A549 (cell line): ENCODE data around the gene MYO10. TPM values are rescaled to one million over a fixed set of nuclear protein-coding genes. Genes with fewer than 3 reads are reported as not detected.

ENCODE experiments used
- ATAC-seq, 2 experiments: fragments of 200-7000 bp in 1 of 2; fragments of >200 bp in 1 of 2; cut with Nextera tagmentation in 1 of 2; cut with Tn5 transposase in 1 of 2; 3 replicates each; pipeline versions ENCODE4 v1.8.0 to v1.9.1; 2018 to 2020; ENCODE audit warnings: mild to moderate bottlenecking in 1 of 2, moderate library complexity in 1 of 2
- CTCF ChIA-PET: fragments of 300-600 bp; sonication (Branson Sonifier 250); formaldehyde crosslinking; extraction: SDS; loops from one replicate; lab custom pipeline; 2021; ENCODE audit warnings: antibody characterized with exemption, inconsistent platforms; lab: Yijun Ruan, JAX
- POLR2A ChIA-PET: fragments of 350-600 bp; formaldehyde crosslinking; extraction: SDS; loops from one replicate; lab custom pipeline; 2021; ENCODE audit warnings: antibody characterized with exemption, inconsistent platforms; lab: Yijun Ruan, JAX
- DNase-seq, 2 experiments: peaks; one replicate each; pipeline versions ENCODE4 v3.0.0 to v3.0.0-alpha.2; 2011 to 2016; ENCODE audit warnings: low read depth in 1 of 2, low spot score in 1 of 2
- FAIRE-seq: peaks from 2 replicates; lab custom pipeline; 2011; peaks lifted over from hg19 to GRCh38; lab: Jason Lieb, UNC
- H3K27ac ChIP-seq, 2 experiments: fragments of >200 bp; sonication (Bioruptor Twin); formaldehyde crosslinking; 3 replicates each; pipeline ENCODE4 v1.5.1; 2016 to 2017
- H3K4me1 ChIP-seq: fragments of >200 bp; sonication (Bioruptor Twin); formaldehyde crosslinking; 3 replicates; pipeline ENCODE4 v1.6.1; 2016
- H3K4me2 ChIP-seq: fragments of >200 bp; sonication (Bioruptor Twin); formaldehyde crosslinking; 3 replicates; pipeline ENCODE4 v1.6.1; 2016
- H3K4me3 ChIP-seq: fragments of >200 bp; sonication (Bioruptor Twin); formaldehyde crosslinking; 3 replicates; pipeline ENCODE4 v1.5.1; 2016
- H3K9me3 ChIP-seq: fragments of >200 bp; sonication (Bioruptor Twin); formaldehyde crosslinking; 3 replicates; pipeline ENCODE4 v1.6.1; 2016
- BCL3 ChIP-seq: fragments of >200 bp; sonication (Bioruptor Twin); formaldehyde crosslinking; IDR thresholded peaks from 3 replicates; pipeline ENCODE4 v1.6.1; 2016
- CBX2 ChIP-seq: fragments of 200-600 bp; sonication (generic); IDR thresholded peaks from 2 replicates; pipeline ENCODE4 v1.6.1; 2016; ENCODE audit warnings: low read depth, mild to moderate bottlenecking, borderline replicate concordance
- CBX8 ChIP-seq: fragments of 200-600 bp; sonication (generic); IDR thresholded peaks from 2 replicates; pipeline ENCODE4 v1.6.1; 2016
- CEBPB ChIP-seq, 2 experiments: fragments of >200 bp in 1 of 2; sonication (Bioruptor Twin) in 1 of 2; formaldehyde crosslinking in 1 of 2; IDR thresholded peaks; 2 replicates each; pipeline ENCODE4 v1.6.1; 2012 to 2016
- CHD4 ChIP-seq: fragments of 200-600 bp; sonication (generic); IDR thresholded peaks from 2 replicates; pipeline ENCODE4 v1.6.1; 2016; ENCODE audit warnings: antibody characterized with exemption, mild to moderate bottlenecking, borderline replicate concordance
- CTCF ChIP-seq: fragments of >200 bp; sonication (Bioruptor Twin); formaldehyde crosslinking; IDR thresholded peaks from 3 replicates; pipeline ENCODE4 v1.5.1; 2016
- EHMT2 ChIP-seq: fragments of 200-600 bp; sonication (generic); IDR thresholded peaks from 2 replicates; pipeline ENCODE4 v1.6.1; 2016; ENCODE audit warnings: antibody characterized with exemption, low read depth, mild to moderate bottlenecking, moderate library complexity
- EP300 ChIP-seq, 2 experiments: fragments of >200 bp; sonication (Bioruptor Twin); formaldehyde crosslinking; IDR thresholded peaks; 2 replicates in 1 of 2; 3 replicates in 1 of 2; pipeline ENCODE4 v1.6.1; 2016 to 2017
- HDAC2 ChIP-seq: fragments of 200-600 bp; sonication (generic); IDR thresholded peaks from 2 replicates; pipeline ENCODE4 v1.6.1; 2016
- HMGXB4 ChIP-seq: fragments of 250-450 bp; sonication (Bioruptor Pico); IDR thresholded peaks from 2 replicates; pipeline ENCODE4 v1.5.0; 2021; ENCODE audit warnings: mild to moderate bottlenecking, moderate library complexity, borderline replicate concordance
- JUNB ChIP-seq: fragments of >200 bp; sonication (Bioruptor Twin); formaldehyde crosslinking; IDR thresholded peaks from 2 replicates; pipeline ENCODE4 v1.6.1; 2016
- KDM1A ChIP-seq: fragments of 200-600 bp; sonication (generic); IDR thresholded peaks from 2 replicates; pipeline ENCODE4 v1.6.1; 2016; ENCODE audit warnings: low read depth, mild to moderate bottlenecking
- MAFK ChIP-seq: fragments of 450-650 bp; IDR thresholded peaks from 2 replicates; pipeline ENCODE4 v1.6.1; 2014; ENCODE audit not compliant: partially characterized antibody
- MYC ChIP-seq: IDR thresholded peaks from 2 replicates; pipeline ENCODE4 v1.6.1; 2012; ENCODE audit warnings: mild to moderate bottlenecking, inconsistent platforms, low read length, improper control_type of control experiment, borderline replicate concordance
- NPAS2 ChIP-seq: fragments of 250-450 bp; sonication (Bioruptor Pico); IDR thresholded peaks from 2 replicates; pipeline ENCODE4 v1.8.0; 2022; ENCODE audit warnings: mild to moderate bottlenecking, moderate library complexity, borderline replicate concordance
- NR3C1 ChIP-seq: fragments of >200 bp; sonication (Bioruptor Twin); formaldehyde crosslinking; IDR thresholded peaks from 3 replicates; pipeline ENCODE4 v1.6.1; 2017
- POLR2A ChIP-seq: IDR thresholded peaks from 2 replicates; pipeline ENCODE4 v1.6.1; 2012; ENCODE audit warnings: mild to moderate bottlenecking, low read length
- RARB ChIP-seq: fragments of 250-450 bp; sonication (Bioruptor Pico); IDR thresholded peaks from 2 replicates; pipeline ENCODE4 v1.8.0; 2021; ENCODE audit warnings: mild to moderate bottlenecking, moderate library complexity
- RCOR1 ChIP-seq: fragments of 150-350 bp; IDR thresholded peaks from 2 replicates; pipeline ENCODE4 v1.6.1; 2014; ENCODE audit warnings: antibody characterized with exemption, low read length, low read depth
- RNF2 ChIP-seq: fragments of 200-600 bp; sonication (generic); IDR thresholded peaks from 2 replicates; pipeline ENCODE4 v1.6.1; 2016; ENCODE audit warnings: low read depth, mild to moderate bottlenecking, antibody characterized with exemption, moderate library complexity, borderline replicate concordance
- SMC3 ChIP-seq: fragments of >200 bp; sonication (Bioruptor Twin); formaldehyde crosslinking; IDR thresholded peaks from 3 replicates; pipeline ENCODE4 v1.6.1; 2018; ENCODE audit warnings: inconsistent platforms
- SREBF2 ChIP-seq: fragments of 450-650 bp; IDR thresholded peaks from 2 replicates; pipeline ENCODE4 v1.6.1; 2014; ENCODE audit warnings: mild to moderate bottlenecking, moderate library complexity
- ZC3H11A ChIP-seq: fragments of 450-650 bp; IDR thresholded peaks from 2 replicates; pipeline ENCODE4 v1.6.1; 2014; ENCODE audit warnings: antibody characterized with exemption, mild to moderate bottlenecking
- WGBS: methylation state at CpG from one replicate; pipeline ENCODE4 v1.1.6; 2017; ENCODE audit errors: missing lambda C conversion rate; 5-methylcytosine and 5-hydroxymethylcytosine counted together
- polyA plus RNA-seq, 4 experiments: library from polyadenylated mRNA; depleted of rRNA in 3 of 4; stranded (reverse); fragments of >200 nt; fragmentation: RNase III in 1 of 4; extraction: RNeasy Plus Mini Kit Qiagen cat#74134 plus additional on column Dnase treatment in 1 of 4; gene quantifications; 2 replicates in 3 of 4; 3 replicates in 1 of 4; pipeline ENCODE4 v1.2.3, GENCODE V29; 2011 to 2017

MYO10 gene
- polyA plus RNA-seq, 2 of the 4 experiments (the other 2 are of a cell fraction) = 68.0 to 68.5 TPM

- no peaks in the 10 kb centered on the region for H3K4me1 ChIP-seq
- CTCF ChIA-PET = interaction anchor here (0.6 to 2.1 kb wide), 4 partner anchors 18 to 669 kb away, joined by 3 to 8 read pairs (median 5); no protein-coding TSS in a partner anchor
- H3K4me3 ChIP-seq = no peak overlapping the region
- TF ChIP-seq CBX2 (no peak), CTCF (no peak), HDAC2 (no peak), MAFK (no peak), NR3C1 (no peak), KDM1A (no peak), SMC3 (no peak)
- whole genome bisulfite sequencing = 87% methylated on average over 5 of the region's 5 CpGs
- H3K4me2 ChIP-seq = no peak overlapping the region
- H3K9me3 ChIP-seq = no peaks in the 10 kb centered on the region
- POLR2A ChIA-PET = no interaction called here
- H3K27ac ChIP-seq = no peak overlapping the region
- no peak for FAIRE-seq
- ATAC-seq = no peak
- DNase-seq = no peak
Measured at GRCh38 chr5:16763211-16763610, 172.9 kb downstream of the MYO10 start.

GRCh38 chr5:16759147-16759773 is 176.8 kb downstream of the MYO10 start:
- Histone ChIP-seq H3K27ac (no peak overlapping the region), H3K4me1 (no peaks in the 10 kb centered on the region), H3K4me2 (no peak overlapping the region), H3K4me3 (no peak overlapping the region), H3K9me3 (no peaks in the 10 kb centered on the region)
- ChIA-PET POLR2A (no interaction called here), CTCF (interaction anchor here (0.6 to 2.5 kb wide), 2 partner anchors 20 to 431 kb away, joined by 3 to 11 read pairs; no protein-coding TSS in a partner anchor)
- no peak for DNase-seq
- WGBS = 93% methylated on average over 16 of the region's 16 CpGs
- TF ChIP-seq NPAS2 (CRISPR knock-in tag) (no peak), RNF2 (no peak), CHD4 (no peak), SREBF2 (no peak), POLR2A (no peak), RCOR1 (no peak), ZC3H11A (no peak), CEBPB (IDR thresholded peaks at IDR 0.05) (no peak), BCL3 (no peak), JUNB (no peak), CBX8 (no peak), EHMT2 (no peak), HMGXB4 (CRISPR knock-in tag) (no peak), RARB (no peak), EP300 (IDR thresholded peaks at IDR 0.05) (no peak), MYC (no peak)
- no peak for FAIRE-seq
- ATAC-seq = no peak
